Measurements from ENCODE around the gene ERBB2. TPM values are rescaled to one million over a fixed set of nuclear protein-coding genes. Genes with fewer than 3 reads are reported as not detected.

Gene ERBB2
- total and polyA plus RNA-seq, 2 experiments from 2014 or later: 30.3 to 55.4 TPM

DNA sequence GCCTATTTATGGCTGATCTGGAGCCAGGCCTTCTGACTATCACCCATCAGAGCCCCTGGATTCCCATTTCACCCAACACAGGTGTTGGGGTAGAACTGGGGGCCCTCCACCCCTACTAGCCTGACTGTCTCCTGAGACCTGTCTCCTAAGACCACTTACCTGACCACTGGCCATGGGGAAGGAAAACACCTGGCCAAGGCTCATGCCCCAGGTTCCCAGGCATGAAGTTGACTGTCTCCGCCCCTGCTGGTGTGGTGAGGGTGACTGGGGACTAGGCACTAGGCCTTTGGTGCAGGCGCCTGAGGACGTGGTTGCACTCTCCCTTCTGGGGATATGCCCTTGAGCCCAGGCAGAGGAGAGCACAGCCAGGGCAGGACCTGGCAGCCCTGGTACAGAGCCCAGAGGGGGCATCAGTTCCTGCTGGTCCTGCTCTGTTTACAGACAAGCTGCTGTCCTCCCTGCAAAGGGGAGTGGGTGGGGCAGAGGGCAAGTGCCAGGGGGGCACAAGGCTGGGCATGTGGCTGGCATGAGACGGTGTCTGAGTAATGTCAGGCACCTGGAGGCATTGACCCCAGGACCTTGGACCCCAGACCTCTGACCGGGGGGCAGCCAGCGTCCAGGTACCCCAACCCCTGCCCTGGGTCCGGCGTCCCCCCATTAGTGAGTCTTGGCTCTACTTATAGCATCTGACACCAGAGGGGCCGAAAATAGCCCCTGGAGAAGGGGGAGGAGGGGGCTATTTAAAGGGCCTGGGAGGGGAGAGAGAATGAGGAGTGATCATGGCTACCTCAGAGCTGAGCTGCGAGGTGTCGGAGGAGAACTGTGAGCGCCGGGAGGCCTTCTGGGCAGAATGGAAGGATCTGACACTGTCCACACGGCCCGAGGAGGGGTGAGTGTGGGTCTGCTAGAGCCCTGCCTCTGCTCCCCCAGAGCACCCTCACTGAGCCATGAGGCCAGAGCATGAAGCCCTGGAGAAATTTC lies 35.0 kb upstream of the ERBB2 start, which contains the start of gene TCAP:
TSS of gene TCAP (plus strand) at position 769 of the 981 bp plus-strand sequence. CDS start at position 780, 11 bp downstream.
- 53 to 60% methylated on average over 13 to 15 of the region's 15 CpGs for WGBS, 2 experiments (ENCODE audit: low coverage in 1 of 2, low lambda C conversion rate in 2 of 2, missing lambda C conversion rate in 2 of 2)
- no peaks in the 10 kb centered on the region for H3K9me2 ChIP-seq (ENCODE audit: insufficient read depth)
- H3K4me3 ChIP-seq: no peak within 1 kb of the TSS
- no peak for TF ChIP-seq EZH2 (IDR thresholded peaks at IDR 0.05; ENCODE audit: insufficient read depth, poor library complexity, severe bottlenecking)
- TF ChIP-seq EZH2phosphoT487 (IDR thresholded peaks at IDR 0.05; ENCODE audit: insufficient read depth, low read depth): no peak
- no peaks in the 10 kb centered on the region for H3K9me3 ChIP-seq (ENCODE audit: low read depth)
- H3K79me2 ChIP-seq (ENCODE audit: insufficient read depth): no peaks in the 10 kb centered on the region
- H3K27ac ChIP-seq: no peak within 1 kb of the TSS
- peaks cover 27% of the 10 kb centered on the region; the same call in 1 of the 2 replicates for H3K27me3 ChIP-seq (replicated peaks; ENCODE audit: insufficient read depth)
- DNase-seq: no peak
- H3K36me3 ChIP-seq (ENCODE audit: low read depth): no peaks in the 10 kb centered on the region
- no peaks in the 10 kb centered on the region for H3K4me1 ChIP-seq (ENCODE audit: insufficient read depth)
- in situ Hi-C loops (cut with MboI): no loop called here
- H3K4me2 ChIP-seq (ENCODE audit: unreplicated experiment): no peak within 1 kb of the TSS
- no peaks in the 10 kb centered on the region for H3F3A ChIP-seq (ENCODE audit: insufficient read depth)
- no peaks in the 10 kb centered on the region for H4K20me1 ChIP-seq (ENCODE audit: insufficient read depth)
- H2AFZ ChIP-seq: no peak within 1 kb of the TSS
- no peak within 1 kb of the TSS for H3K9ac ChIP-seq

DNA sequence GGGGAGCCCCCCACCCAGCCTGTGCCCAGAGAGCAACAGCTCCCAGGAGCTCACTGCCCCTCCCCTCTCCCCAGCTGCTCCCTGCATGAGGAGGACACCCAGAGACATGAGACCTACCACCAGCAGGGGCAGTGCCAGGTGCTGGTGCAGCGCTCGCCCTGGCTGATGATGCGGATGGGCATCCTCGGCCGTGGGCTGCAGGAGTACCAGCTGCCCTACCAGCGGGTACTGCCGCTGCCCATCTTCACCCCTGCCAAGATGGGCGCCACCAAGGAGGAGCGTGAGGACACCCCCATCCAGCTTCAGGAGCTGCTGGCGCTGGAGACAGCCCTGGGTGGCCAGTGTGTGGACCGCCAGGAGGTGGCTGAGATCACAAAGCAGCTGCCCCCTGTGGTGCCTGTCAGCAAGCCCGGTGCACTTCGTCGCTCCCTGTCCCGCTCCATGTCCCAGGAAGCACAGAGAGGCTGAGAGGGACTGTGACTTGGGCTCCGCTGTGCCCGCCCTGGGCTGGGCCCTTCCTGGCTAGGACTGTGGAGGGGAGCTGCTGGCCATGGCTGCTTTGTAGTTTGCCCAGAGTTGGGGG lies 34.1 kb upstream of the ERBB2 start:
- Histone ChIP-seq H3K36me3 (ENCODE audit: low read depth) (no peaks in the 10 kb centered on the region), H3K4me1 (ENCODE audit: insufficient read depth) (no peaks in the 10 kb centered on the region)

DNA sequence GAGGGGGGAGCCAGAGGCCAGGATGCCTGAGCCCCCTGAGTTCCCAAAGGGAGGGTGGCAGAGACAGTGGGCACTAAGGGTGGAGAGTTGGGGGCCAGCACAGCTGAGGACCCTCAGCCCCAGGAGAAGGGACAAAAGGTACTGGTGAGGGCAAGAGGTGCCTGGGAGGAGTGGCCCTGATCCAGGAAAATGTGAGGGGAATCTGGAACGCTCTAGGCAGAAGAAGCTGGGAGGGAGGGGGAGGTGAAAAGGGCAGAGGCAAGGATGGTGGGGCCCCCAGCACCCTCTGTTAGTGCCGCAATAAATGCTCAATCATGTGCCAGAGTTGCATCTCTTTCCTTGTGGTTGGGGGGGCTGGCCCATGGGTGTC lies 33.6 kb upstream of the ERBB2 start:
- no peak overlapping the region for H3K4me2 ChIP-seq (ENCODE audit: unreplicated experiment)
- DNase-seq: peak; percentile 19
- H2AFZ ChIP-seq: no peak overlapping the region
- H3K36me3 ChIP-seq (ENCODE audit: low read depth): no peaks in the 10 kb centered on the region
- no peaks in the 10 kb centered on the region for H3F3A ChIP-seq (ENCODE audit: insufficient read depth)
- WGBS, 2 experiments (ENCODE audit: low coverage in 1 of 2, low lambda C conversion rate in 2 of 2, missing lambda C conversion rate in 2 of 2): 49 to 52% methylated on average over 2 of the region's 2 CpGs
- no peak overlapping the region for H3K4me3 ChIP-seq
- H3K9me2 ChIP-seq (ENCODE audit: insufficient read depth): no peaks in the 10 kb centered on the region
- no peaks in the 10 kb centered on the region for H3K4me1 ChIP-seq (ENCODE audit: insufficient read depth)
- in situ Hi-C loops (cut with MboI): no loop called here
- TF ChIP-seq EZH2 (IDR thresholded peaks at IDR 0.05; ENCODE audit: insufficient read depth, poor library complexity, severe bottlenecking) (no peak), EZH2phosphoT487 (IDR thresholded peaks at IDR 0.05; ENCODE audit: insufficient read depth, low read depth) (no peak)
- peaks cover 33% of the 10 kb centered on the region; the same call in 1 of the 2 replicates for H3K27me3 ChIP-seq (replicated peaks; ENCODE audit: insufficient read depth)
- no peaks in the 10 kb centered on the region for H4K20me1 ChIP-seq (ENCODE audit: insufficient read depth)
- no peak overlapping the region for H3K27ac ChIP-seq
- no peaks in the 10 kb centered on the region for H3K9me3 ChIP-seq (ENCODE audit: low read depth)
- no peaks in the 10 kb centered on the region for H3K79me2 ChIP-seq (ENCODE audit: insufficient read depth)
- no peak overlapping the region for H3K9ac ChIP-seq

More for the DNA sequence above, 34.1 kb upstream of the ERBB2 start:
- H3K27ac ChIP-seq: no peak overlapping the region
- no peaks in the 10 kb centered on the region for H3K79me2 ChIP-seq (ENCODE audit: insufficient read depth)
- H2AFZ ChIP-seq: no peak overlapping the region
- no peak overlapping the region for H3K9ac ChIP-seq
- peak; percentile 43 for DNase-seq
- no peak for TF ChIP-seq EZH2phosphoT487 (IDR thresholded peaks at IDR 0.05; ENCODE audit: insufficient read depth, low read depth)
- TF ChIP-seq EZH2 (IDR thresholded peaks at IDR 0.05; ENCODE audit: insufficient read depth, poor library complexity, severe bottlenecking): no peak
- H3K4me3 ChIP-seq: no peak overlapping the region
- in situ Hi-C loops (cut with MboI): no loop called here
- H4K20me1 ChIP-seq (ENCODE audit: insufficient read depth): no peaks in the 10 kb centered on the region
- 27 to 28% methylated on average over 15 to 17 of the region's 17 CpGs for WGBS, 2 experiments (ENCODE audit: low coverage in 1 of 2, low lambda C conversion rate in 2 of 2, missing lambda C conversion rate in 2 of 2)
- H3K9me3 ChIP-seq (ENCODE audit: low read depth): no peaks in the 10 kb centered on the region
- no peak overlapping the region for H3K4me2 ChIP-seq (ENCODE audit: unreplicated experiment)
- H3K27me3 ChIP-seq (replicated peaks; ENCODE audit: insufficient read depth): peaks cover 32% of the 10 kb centered on the region; the same call in 1 of the 2 replicates
- H3K9me2 ChIP-seq (ENCODE audit: insufficient read depth): no peaks in the 10 kb centered on the region
- no peaks in the 10 kb centered on the region for H3F3A ChIP-seq (ENCODE audit: insufficient read depth)

DNA sequence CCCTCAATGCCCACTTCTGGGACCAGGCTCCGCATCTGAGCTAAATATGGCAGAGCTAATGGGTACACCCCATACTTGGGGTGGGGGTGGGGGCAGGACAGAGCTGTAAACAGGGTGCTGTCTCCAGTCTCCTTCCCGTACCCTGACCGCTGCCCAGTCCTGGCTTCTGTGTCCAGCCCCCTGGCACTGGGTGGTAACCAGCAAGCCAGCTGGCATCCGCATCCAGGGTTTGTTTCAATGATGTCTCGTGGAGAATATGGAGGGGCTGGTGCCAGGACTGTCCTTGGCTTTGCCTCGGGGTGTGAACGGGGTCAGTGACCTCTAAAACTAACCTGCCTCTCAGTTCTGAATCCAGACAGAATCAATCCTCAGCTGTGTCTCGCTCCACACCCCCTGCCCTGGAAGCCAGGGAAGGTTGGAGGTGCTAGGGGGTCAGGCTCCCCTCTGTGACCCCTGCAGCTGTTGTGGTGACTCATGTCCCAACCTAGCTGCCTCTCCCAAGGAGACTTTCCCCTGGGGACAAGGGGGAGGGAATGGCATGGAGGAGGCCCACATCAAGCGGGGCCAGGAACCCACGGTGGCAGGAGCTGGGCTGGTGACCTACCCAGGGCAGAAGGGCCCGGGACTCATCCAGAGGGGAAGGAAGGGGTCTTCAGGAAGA lies 33.1 kb upstream of the ERBB2 start:
- Histone ChIP-seq H3K9me3 (ENCODE audit: low read depth) (no peaks in the 10 kb centered on the region), H3K27ac (no peak overlapping the region), H3K4me1 (ENCODE audit: insufficient read depth) (no peaks in the 10 kb centered on the region), H2AFZ (no peak overlapping the region), H3F3A (ENCODE audit: insufficient read depth) (no peaks in the 10 kb centered on the region), H3K36me3 (ENCODE audit: low read depth) (no peaks in the 10 kb centered on the region), H4K20me1 (ENCODE audit: insufficient read depth) (no peaks in the 10 kb centered on the region), H3K79me2 (ENCODE audit: insufficient read depth) (no peaks in the 10 kb centered on the region), H3K27me3 (replicated peaks; ENCODE audit: insufficient read depth) (peaks cover 37% of the 10 kb centered on the region; the same call in 1 of the 2 replicates), H3K9ac (no peak overlapping the region), H3K4me2 (ENCODE audit: unreplicated experiment) (no peak overlapping the region), H3K9me2 (ENCODE audit: insufficient read depth) (no peaks in the 10 kb centered on the region), H3K4me3 (no peak overlapping the region)
- DNase-seq: peak; percentile 15
- no peak for TF ChIP-seq EZH2 (IDR thresholded peaks at IDR 0.05; ENCODE audit: insufficient read depth, poor library complexity, severe bottlenecking)
- TF ChIP-seq EZH2phosphoT487 (IDR thresholded peaks at IDR 0.05; ENCODE audit: insufficient read depth, low read depth): no peak
- 60% methylated on average over 11 of the region's 11 CpGs for WGBS, 2 experiments (ENCODE audit: low coverage in 1 of 2, low lambda C conversion rate in 2 of 2, missing lambda C conversion rate in 2 of 2)
- in situ Hi-C loops (cut with MboI): no loop called here

All from GM23248 (cell line).